GM23248 (cell line): ENCODE results near the gene USP40. TPM values are rescaled to one million over a fixed set of nuclear protein-coding genes. Genes with fewer than 3 reads are reported as not detected.

Source experiments
- DNase-seq: peaks from one replicate; pipeline ENCODE4 v3.0.0-alpha.2; 2015
- H2AFZ ChIP-seq: fragments of 200-600 bp; sonication (generic); 2 replicates; pipeline ENCODE4 v1.6.1; 2016; ENCODE audit warnings: antibody characterized with exemption
- H3F3A ChIP-seq: fragments of 200-600 bp; sonication (generic); 2 replicates; pipeline ENCODE4 v1.6.1; 2016; ENCODE audit warnings: mild to moderate bottlenecking, antibody characterized with exemption, mixed run types; ENCODE audit not compliant: insufficient read depth
- H3K27ac ChIP-seq: fragments of 200-600 bp; sonication (generic); 2 replicates; pipeline ENCODE4 v1.5.1; 2016; ENCODE audit warnings: mild to moderate bottlenecking
- H3K27me3 ChIP-seq: fragments of 200-600 bp; sonication (generic); replicated peaks from 2 replicates; pipeline ENCODE4 v1.6.1; 2016; ENCODE audit warnings: mild to moderate bottlenecking; ENCODE audit not compliant: insufficient read depth
- H3K36me3 ChIP-seq: fragments of 200-600 bp; sonication (generic); 2 replicates; pipeline ENCODE4 v1.6.1; 2016; ENCODE audit warnings: low read depth, mild to moderate bottlenecking
- H3K4me1 ChIP-seq: fragments of 200-600 bp; sonication (generic); 2 replicates; pipeline ENCODE4 v1.6.1; 2016; ENCODE audit warnings: mild to moderate bottlenecking; ENCODE audit not compliant: insufficient read depth
- H3K4me2 ChIP-seq: fragments of 200-600 bp; sonication (generic); one replicate; pipeline ENCODE4 v1.6.1; 2016; ENCODE audit warnings: mild to moderate bottlenecking; ENCODE audit not compliant: unreplicated experiment
- H3K4me3 ChIP-seq: fragments of 200-600 bp; sonication (generic); 2 replicates; pipeline ENCODE4 v1.5.1; 2016; ENCODE audit warnings: mild to moderate bottlenecking
- H3K79me2 ChIP-seq: fragments of 200-600 bp; sonication (generic); 2 replicates; pipeline ENCODE4 v1.6.1; 2016; ENCODE audit warnings: mild to moderate bottlenecking; ENCODE audit not compliant: insufficient read depth
- H3K9ac ChIP-seq: fragments of 200-600 bp; sonication (generic); 2 replicates; pipeline ENCODE4 v1.6.1; 2016; ENCODE audit warnings: mild to moderate bottlenecking
- H3K9me2 ChIP-seq: fragments of 200-600 bp; sonication (generic); 2 replicates; pipeline ENCODE4 v1.6.1; 2016; ENCODE audit warnings: mixed run types, mild to moderate bottlenecking, moderate library complexity; ENCODE audit not compliant: insufficient read depth
- H3K9me3 ChIP-seq: fragments of 200-600 bp; sonication (generic); one replicate; pipeline ENCODE4 v1.6.1; 2017; ENCODE audit warnings: low read depth
- H4K20me1 ChIP-seq: fragments of 200-600 bp; sonication (generic); 2 replicates; pipeline ENCODE4 v1.6.0; 2016; ENCODE audit not compliant: insufficient read depth
- EZH2 ChIP-seq: fragments of 200-600 bp; sonication (generic); IDR thresholded peaks from 2 replicates; pipeline ENCODE4 v1.6.1; 2018; ENCODE audit warnings: antibody characterized with exemption, mild to moderate bottlenecking; ENCODE audit not compliant: insufficient read depth, poor library complexity, severe bottlenecking
- EZH2phosphoT487 ChIP-seq: fragments of 200-600 bp; sonication (generic); IDR thresholded peaks from 2 replicates; pipeline ENCODE4 v1.6.1; 2018; ENCODE audit warnings: antibody characterized with exemption, moderate library complexity, mild to moderate bottlenecking, low read depth; ENCODE audit not compliant: insufficient read depth
- WGBS, 2 experiments: methylation state at CpG; one replicate each; pipeline ENCODE4 v1.1.6; 2015 to 2017; ENCODE audit warnings: low lambda C conversion rate in 2 of 2, low coverage in 1 of 2; ENCODE audit errors: missing lambda C conversion rate in 2 of 2; 5-methylcytosine and 5-hydroxymethylcytosine counted together
- in situ Hi-C: fragments of 300-500 bp; cut with MboI; formaldehyde crosslinking; loops from 2 replicates; pipeline ENCODE4 v1.15.0; 2020
- polyA plus RNA-seq: library from polyadenylated mRNA; unstranded; fragments of >200 nt; fragmentation: Nextera tagmentation; extraction: Ambion mirVana; gene quantifications from 2 replicates; pipeline ENCODE4 v1.2.1, GENCODE V29; 2016
- total RNA-seq: library from RNA; depleted of rRNA; stranded (reverse); fragments of >200 nt; shearing (Covaris generic); gene quantifications from 2 replicates; pipeline ENCODE4 v1.2.3, GENCODE V29; 2014

Gene USP40
- total and polyA plus RNA-seq, 2 experiments from 2014 or later: 25.1 to 31.0 TPM

GRCh38 chr2:233495503-233496496 lies 70.8 kb downstream of the USP40 start:
- Histone ChIP-seq H2AFZ (no peak overlapping the region), H3F3A (peaks cover 3% of the 10 kb centered on the region; the same call in 1 of the 2 replicates), H3K4me3 (no peak overlapping the region), H3K9me3 (no peaks in the 10 kb centered on the region), H3K79me2 (no peaks in the 10 kb centered on the region), H4K20me1 (no peaks in the 10 kb centered on the region), H3K9me2 (no peaks in the 10 kb centered on the region), H3K9ac (no peak overlapping the region), H3K27me3 (no peaks in the 10 kb centered on the region), H3K4me2 (no peak overlapping the region), H3K27ac (no peak overlapping the region), H3K4me1 (no peaks in the 10 kb centered on the region), H3K36me3 (peaks cover 46% of the 10 kb centered on the region)
- DNase-seq: no peak
- TF ChIP-seq EZH2: no peak
- WGBS, 2 experiments: 88% methylated on average over 10 of the region's 10 CpGs
- in situ Hi-C loops: no loop called here

- peaks cover 20% of the 10 kb centered on the region for H3K4me1 ChIP-seq
- no peaks in the 10 kb centered on the region for H3K27me3 ChIP-seq
- no peak overlapping the region for H3K9ac ChIP-seq
- H4K20me1 ChIP-seq: no peaks in the 10 kb centered on the region
- peaks cover 46% of the 10 kb centered on the region for H3K36me3 ChIP-seq
- no peak overlapping the region for H3K4me3 ChIP-seq
- H3K9me3 ChIP-seq: no peaks in the 10 kb centered on the region
- 98 to 99% methylated on average over 4 of the region's 4 CpGs for WGBS, 2 experiments
- no peak overlapping the region for H3K4me2 ChIP-seq
- no peaks in the 10 kb centered on the region for H3K79me2 ChIP-seq
- in situ Hi-C loops: no loop called here
- H3K9me2 ChIP-seq: no peaks in the 10 kb centered on the region
- TF ChIP-seq EZH2phosphoT487: no peak
- no peak for TF ChIP-seq EZH2
- H2AFZ ChIP-seq: no peak overlapping the region
- no peak overlapping the region for H3K27ac ChIP-seq
- peaks cover 18% of the 10 kb centered on the region for H3F3A ChIP-seq
- DNase-seq: no peak
Measured at GRCh38 chr2:233492751-233493150, 73.8 kb downstream of the USP40 start.

- WGBS, 2 experiments: 91 to 96% methylated on average over 4 of the region's 4 CpGs
- H3K36me3 ChIP-seq: peaks cover 43% of the 10 kb centered on the region
- no peak overlapping the region for H3K27ac ChIP-seq
- H3K4me3 ChIP-seq: no peak overlapping the region
- TF ChIP-seq EZH2 (no peak), EZH2phosphoT487 (no peak)
- no peak overlapping the region for H3K9ac ChIP-seq
- H3K27me3 ChIP-seq: no peaks in the 10 kb centered on the region
- DNase-seq: no peak
- H3K79me2 ChIP-seq: no peaks in the 10 kb centered on the region
- no peaks in the 10 kb centered on the region for H3K9me2 ChIP-seq
- peaks cover 24% of the 10 kb centered on the region for H3F3A ChIP-seq
- no peak overlapping the region for H3K4me2 ChIP-seq
- H4K20me1 ChIP-seq: no peaks in the 10 kb centered on the region
- H2AFZ ChIP-seq: no peak overlapping the region
- H3K4me1 ChIP-seq: peaks cover 27% of the 10 kb centered on the region
- H3K9me3 ChIP-seq: no peaks in the 10 kb centered on the region
- in situ Hi-C loops: no loop called here
Measured at GRCh38 chr2:233492078-233492477, 74.5 kb downstream of the USP40 start.

GRCh38 chr2:233491326-233491725 lies 75.3 kb downstream of the USP40 start:
- H3K9me3 ChIP-seq: no peaks in the 10 kb centered on the region
- no peaks in the 10 kb centered on the region for H4K20me1 ChIP-seq
- H3K27ac ChIP-seq: no peak overlapping the region
- no peaks in the 10 kb centered on the region for H3K27me3 ChIP-seq
- no peak for DNase-seq
- no peak overlapping the region for H3K4me3 ChIP-seq
- H3F3A ChIP-seq: peaks cover 32% of the 10 kb centered on the region
- no peaks in the 10 kb centered on the region for H3K9me2 ChIP-seq
- peaks cover 37% of the 10 kb centered on the region for H3K36me3 ChIP-seq
- no peak for TF ChIP-seq EZH2phosphoT487
- TF ChIP-seq EZH2: no peak
- no peak overlapping the region for H3K9ac ChIP-seq
- no peaks in the 10 kb centered on the region for H3K79me2 ChIP-seq
- peaks cover 34% of the 10 kb centered on the region for H3K4me1 ChIP-seq
- no peak overlapping the region for H3K4me2 ChIP-seq
- in situ Hi-C loops: no loop called here
- 98 to 100% methylated on average over 3 of the region's 3 CpGs for WGBS, 2 experiments
- H2AFZ ChIP-seq: no peak overlapping the region
